Effector memory CD8-positive, alpha-beta T cell (primary cell): ENCODE results near the gene MGMT.
A peak's percentile ranks its signal among the peaks of the same experiment; 100 is the strongest.

ENCODE experiments used
- ATAC-seq: fragments of 150-1000 bp; cut with Tn5 transposase; replicated peaks from 2 replicates; pipeline ENCODE4 v1.10.0; 2021; ENCODE audit warnings: mild to moderate bottlenecking, moderate library complexity
- DNase-seq, 3 experiments: peaks; one replicate each; pipeline ENCODE4 v3.0.0; 2021
- H3K27ac Mint-ChIP-seq, 2 donors: one replicate each; pipeline ENCODE4 v1.8.0; 2022; ENCODE audit warnings: mild to moderate bottlenecking in 2 of 2, mixed read lengths in 2 of 2, moderate library complexity in 2 of 2
- H3K27me3 Mint-ChIP-seq, 2 donors: one replicate each; pipeline ENCODE4 v1.8.0; 2022; ENCODE audit warnings: mixed read lengths in 2 of 2
- H3K36me3 Mint-ChIP-seq: one replicate; pipeline ENCODE4 v1.8.0; 2022; ENCODE audit warnings: mild to moderate bottlenecking, moderate library complexity, mixed read lengths; ENCODE audit not compliant: insufficient read depth
- H3K4me1 Mint-ChIP-seq, 2 donors: one replicate each; pipeline ENCODE4 v1.8.0; 2022; ENCODE audit warnings: low read depth in 2 of 2, mixed read lengths in 2 of 2
- H3K4me3 Mint-ChIP-seq, 2 donors: one replicate each; pipeline ENCODE4 v1.8.0; 2022; ENCODE audit warnings: mild to moderate bottlenecking in 2 of 2, mixed read lengths in 2 of 2, moderate library complexity in 2 of 2
- H3K9me3 Mint-ChIP-seq, 2 donors: one replicate each; pipeline ENCODE4 v1.8.0; 2022; ENCODE audit warnings: mixed read lengths in 2 of 2

MGMT gene

GRCh38 chr10:129589546-129589945 is 122.5 kb downstream of the MGMT start:
- no peaks in the 10 kb centered on the region for H3K4me1 Mint-ChIP-seq
- no peak overlapping the region for H3K27ac Mint-ChIP-seq
- no peaks in the 10 kb centered on the region for H3K27me3 Mint-ChIP-seq
- no peak for ATAC-seq
- H3K4me3 Mint-ChIP-seq = no peak overlapping the region
- H3K36me3 Mint-ChIP-seq = peaks cover 3% of the 10 kb centered on the region
- peaks cover 8 to 14% of the 10 kb centered on the region in 2 donors for H3K9me3 Mint-ChIP-seq
- no peak for DNase-seq

- Mint-ChIP-seq H3K9me3 (no peaks in the 10 kb centered on the region), H3K27me3 (no peaks in the 10 kb centered on the region), H3K27ac (no peak overlapping the region), H3K4me1 (no peaks in the 10 kb centered on the region), H3K36me3 (no peaks in the 10 kb centered on the region), H3K4me3 (no peak overlapping the region)
- no peak for DNase-seq
- no peak for ATAC-seq
Measured at GRCh38 chr10:129593953-129594352, 126.9 kb downstream of the MGMT start.

- DNase-seq (no peak), ATAC-seq (no peak)
- no peaks in the 10 kb centered on the region for H3K27me3 Mint-ChIP-seq
- H3K36me3 Mint-ChIP-seq = no peaks in the 10 kb centered on the region
- H3K4me1 Mint-ChIP-seq = no peaks in the 10 kb centered on the region
- H3K27ac Mint-ChIP-seq = no peak overlapping the region
- no peak overlapping the region for H3K4me3 Mint-ChIP-seq
- no peaks in the 10 kb centered on the region for H3K9me3 Mint-ChIP-seq
Measured at GRCh38 chr10:129594811-129595210, 127.8 kb downstream of the MGMT start.

GRCh38 chr10:129598413-129598812 is 131.4 kb downstream of the MGMT start:
- no peak overlapping the region for H3K27ac Mint-ChIP-seq
- H3K9me3 Mint-ChIP-seq = no peaks in the 10 kb centered on the region
- DNase-seq (no peak), ATAC-seq (no peak)
- H3K27me3 Mint-ChIP-seq = no peaks in the 10 kb centered on the region
- no peaks in the 10 kb centered on the region for H3K36me3 Mint-ChIP-seq
- H3K4me1 Mint-ChIP-seq = no peaks in the 10 kb centered on the region
- no peak overlapping the region for H3K4me3 Mint-ChIP-seq

GRCh38 chr10:129599160-129599559 is 132.1 kb downstream of the MGMT start:
- Mint-ChIP-seq H3K27me3 (no peaks in the 10 kb centered on the region), H3K36me3 (no peaks in the 10 kb centered on the region), H3K27ac (no peak overlapping the region), H3K4me3 (no peak overlapping the region), H3K4me1 (peaks cover 0 to 1% of the 10 kb centered on the region in 2 donors), H3K9me3 (no peaks in the 10 kb centered on the region)
- no peak for ATAC-seq
- no peak for DNase-seq

- ATAC-seq (no peak), DNase-seq (no peak)
- Mint-ChIP-seq H3K27me3 (no peaks in the 10 kb centered on the region), H3K4me1 (peaks cover 0 to 6% of the 10 kb centered on the region in 2 donors), H3K9me3 (no peaks in the 10 kb centered on the region), H3K27ac (no peak overlapping the region), H3K4me3 (no peak overlapping the region), H3K36me3 (no peaks in the 10 kb centered on the region)
Measured at GRCh38 chr10:129601737-129602136, 134.7 kb downstream of the MGMT start.

- ATAC-seq = no peak
- H3K9me3 Mint-ChIP-seq = no peaks in the 10 kb centered on the region
- H3K4me3 Mint-ChIP-seq = no peak overlapping the region
- no peaks in the 10 kb centered on the region for H3K36me3 Mint-ChIP-seq
- no peak for DNase-seq
- peak overlapping the region in 1 of 2 donors; percentile 7 for H3K27ac Mint-ChIP-seq
- H3K27me3 Mint-ChIP-seq = no peaks in the 10 kb centered on the region
- H3K4me1 Mint-ChIP-seq = peaks cover 0 to 6% of the 10 kb centered on the region in 2 donors
Measured at GRCh38 chr10:129602938-129603535, 136.0 kb downstream of the MGMT start.

- Mint-ChIP-seq H3K4me1 (peaks cover 0 to 9% of the 10 kb centered on the region in 2 donors), H3K27me3 (no peaks in the 10 kb centered on the region), H3K36me3 (no peaks in the 10 kb centered on the region), H3K27ac (no peak overlapping the region), H3K4me3 (no peak overlapping the region), H3K9me3 (no peaks in the 10 kb centered on the region)
- no peak for DNase-seq
- no peak for ATAC-seq
Measured at GRCh38 chr10:129604333-129605032, 137.4 kb downstream of the MGMT start.

- no peaks in the 10 kb centered on the region for H3K36me3 Mint-ChIP-seq
- no peaks in the 10 kb centered on the region for H3K27me3 Mint-ChIP-seq
- H3K9me3 Mint-ChIP-seq = no peaks in the 10 kb centered on the region
Measured at GRCh38 chr10:129605266-129605985, 138.4 kb downstream of the MGMT start.

GRCh38 chr10:129605986-129606518 is 139.0 kb downstream of the MGMT start:
- DNase-seq (no peak), ATAC-seq (no peak)
- Mint-ChIP-seq H3K9me3 (no peaks in the 10 kb centered on the region), H3K4me3 (no peak overlapping the region), H3K27me3 (no peaks in the 10 kb centered on the region), H3K36me3 (no peaks in the 10 kb centered on the region), H3K4me1 (peaks cover 4 to 12% of the 10 kb centered on the region in 2 donors), H3K27ac (peak overlapping the region in 1 of 2 donors; percentile 44)

More at GRCh38 chr10:129605266-129605985, 138.4 kb downstream of the MGMT start:
- Mint-ChIP-seq H3K27ac (no peak overlapping the region), H3K4me1 (peaks cover 3 to 12% of the 10 kb centered on the region in 2 donors), H3K4me3 (no peak overlapping the region)
- ATAC-seq (no peak), DNase-seq (no peak)

- H3K9me3 Mint-ChIP-seq = no peaks in the 10 kb centered on the region
- no peak overlapping the region for H3K27ac Mint-ChIP-seq
- ATAC-seq (no peak), DNase-seq (no peak)
- H3K4me3 Mint-ChIP-seq = no peak overlapping the region
- no peaks in the 10 kb centered on the region for H3K36me3 Mint-ChIP-seq
- peaks cover 4 to 12% of the 10 kb centered on the region in 2 donors for H3K4me1 Mint-ChIP-seq
- H3K27me3 Mint-ChIP-seq = no peaks in the 10 kb centered on the region
Measured at GRCh38 chr10:129607607-129608109, 140.6 kb downstream of the MGMT start.

GRCh38 chr10:129608653-129609052 is 141.6 kb downstream of the MGMT start:
- H3K4me1 Mint-ChIP-seq = peaks cover 4 to 12% of the 10 kb centered on the region in 2 donors
- no peaks in the 10 kb centered on the region for H3K9me3 Mint-ChIP-seq
- no peak overlapping the region for H3K27ac Mint-ChIP-seq
- no peaks in the 10 kb centered on the region for H3K36me3 Mint-ChIP-seq
- DNase-seq (no peak), ATAC-seq (no peak)
- no peak overlapping the region for H3K4me3 Mint-ChIP-seq
- no peaks in the 10 kb centered on the region for H3K27me3 Mint-ChIP-seq

GRCh38 chr10:129609551-129609950 is 142.5 kb downstream of the MGMT start:
- no peaks in the 10 kb centered on the region for H3K27me3 Mint-ChIP-seq
- H3K27ac Mint-ChIP-seq = peak overlapping the region in 1 of 2 donors; percentile 26
- H3K36me3 Mint-ChIP-seq = no peaks in the 10 kb centered on the region
- DNase-seq = no peak
- ATAC-seq = no peak
- H3K4me1 Mint-ChIP-seq = peaks cover 4 to 10% of the 10 kb centered on the region in 2 donors
- H3K4me3 Mint-ChIP-seq = no peak overlapping the region
- no peaks in the 10 kb centered on the region for H3K9me3 Mint-ChIP-seq
